Activated effector memory CD4-positive, alpha-beta T cell treated with anti-CD3 and anti-CD28 coated beads, Interleukin-2, amount 50 U/mL, for 16 hours (primary cell): ENCODE measurements around the gene EIF5A2.
A peak's percentile ranks its signal among the peaks of the same experiment; 100 is the strongest.
"Not testable (repeated sequence)": the region's sequence is repeated elsewhere in the genome, so short reads cannot be mapped to it uniquely, and the experiment has no call there.

Experiments
- DNase-seq: peaks from one replicate; pipeline ENCODE4 v3.0.0-alpha.2; 2020

EIF5A2 gene

GRCh38 chr3:170908235-170909116, at the start of gene EIF5A2:
EIF5A2 (minus strand) TSS chr3:170908637; CDS start chr3:170907806, 831 bp downstream.
- DNase-seq, result peak; percentile 97

GRCh38 chr3:170956647-170957046, 48.2 kb upstream of the EIF5A2 start:
- no peak for DNase-seq

- no peak for DNase-seq
These were observed 45.3 kb upstream of the EIF5A2 start for GRCh38 chr3:170953736-170954135.

- no peak for DNase-seq
These were observed 44.8 kb upstream of the EIF5A2 start for GRCh38 chr3:170953229-170953628.

- no peak for DNase-seq
These were observed 40.8 kb upstream of the EIF5A2 start for GRCh38 chr3:170949211-170949610.

- DNase-seq, result no peak
These were observed 38.8 kb upstream of the EIF5A2 start for GRCh38 chr3:170947018-170947769.

- no peak for DNase-seq
These were observed 33.6 kb upstream of the EIF5A2 start for GRCh38 chr3:170942011-170942410.

GRCh38 chr3:170941551-170941950, 33.1 kb upstream of the EIF5A2 start:
- no peak for DNase-seq

GRCh38 chr3:170933039-170933438, 24.6 kb upstream of the EIF5A2 start:
- DNase-seq, result not testable (repeated sequence)

GRCh38 chr3:170923553-170923952, 15.1 kb upstream of the EIF5A2 start:
- not testable (repeated sequence) for DNase-seq

GRCh38 chr3:170918715-170919114, 10.3 kb upstream of the EIF5A2 start:
- DNase-seq, result no peak

GRCh38 chr3:170914690-170915089, 6.3 kb upstream of the EIF5A2 start:
- no peak for DNase-seq

- no peak for DNase-seq
These were observed 5.8 kb upstream of the EIF5A2 start for GRCh38 chr3:170914212-170914611.

- no peak for DNase-seq
These were observed 2.6 kb upstream of the EIF5A2 start for GRCh38 chr3:170911051-170911450.

GRCh38 chr3:170910542-170910941, 2.1 kb upstream of the EIF5A2 start:
- no peak for DNase-seq

- no peak for DNase-seq
These were observed 879 bp upstream of the EIF5A2 start for GRCh38 chr3:170909129-170909903.

GRCh38 chr3:170907637-170908234, 701 bp downstream of the EIF5A2 start:
- no peak for DNase-seq

- no peak for DNase-seq
These were observed 2.6 kb downstream of the EIF5A2 start for GRCh38 chr3:170905862-170906261.

- no peak for DNase-seq
These were observed 5.3 kb downstream of the EIF5A2 start for GRCh38 chr3:170903123-170903522.

GRCh38 chr3:170899455-170899854, 9.0 kb downstream of the EIF5A2 start:
- no peak for DNase-seq

GRCh38 chr3:170897978-170898377, 10.5 kb downstream of the EIF5A2 start:
- no peak for DNase-seq

GRCh38 chr3:170897199-170897598, 11.2 kb downstream of the EIF5A2 start:
- DNase-seq, result not testable (repeated sequence)

- no peak for DNase-seq
These were observed 11.7 kb downstream of the EIF5A2 start for GRCh38 chr3:170896781-170897180.
